Spleen (tissue), 11 donors: ENCODE results near the gene LDLRAD4. TPM values are rescaled to one million over a fixed set of nuclear protein-coding genes. Genes with fewer than 3 reads are reported as not detected.

Experiments used
- DNase-seq: peaks from one replicate; pipeline ENCODE4 v3.0.0-alpha.2; 2020
- H3K27ac ChIP-seq, 8 donors: fragments of 200-600 bp; sonication (generic) in 7 of 8; 1 replicate in 4 of 8; 2 replicates in 4 of 8; pipeline versions ENCODE4 v1.5.0 to v1.8.0; 2016 to 2021; ENCODE audit warnings: inconsistent platforms in 4 of 8, mild to moderate bottlenecking in 4 of 8, moderate library complexity in 1 of 8
- H3K27me3 ChIP-seq, 7 donors: fragments of 200-600 bp; sonication (generic) in 6 of 7; replicated peaks in 1 of 7; 1 replicate in 4 of 7; 2 replicates in 3 of 7; pipeline versions ENCODE4 v1.5.0 to v1.8.0; 2016 to 2021; ENCODE audit warnings: inconsistent platforms in 3 of 7, mild to moderate bottlenecking in 1 of 7
- H3K36me3 ChIP-seq, 6 donors: fragments of 200-600 bp; sonication (generic) in 5 of 6; 1 replicate in 4 of 6; 2 replicates in 2 of 6; pipeline versions ENCODE4 v1.5.0 to v1.8.0; 2016 to 2021; ENCODE audit warnings: inconsistent platforms in 2 of 6
- H3K4me1 ChIP-seq, 6 donors: fragments of 200-600 bp; sonication (generic) in 5 of 6; 1 replicate in 3 of 6; 2 replicates in 3 of 6; pipeline versions ENCODE4 v1.5.0 to v1.8.0; 2016 to 2021; ENCODE audit warnings: inconsistent platforms in 3 of 6
- H3K4me3 ChIP-seq, 8 donors: fragments of 200-600 bp; sonication (generic) in 7 of 8; 1 replicate in 4 of 8; 2 replicates in 4 of 8; pipeline versions ENCODE4 v1.5.0 to v1.8.0; 2016 to 2021; ENCODE audit warnings: inconsistent platforms in 4 of 8, mild to moderate bottlenecking in 4 of 8, moderate library complexity in 2 of 8
- H3K9me3 ChIP-seq, 8 donors: fragments of 200-600 bp; sonication (generic) in 7 of 8; 1 replicate in 4 of 8; 2 replicates in 4 of 8; pipeline versions ENCODE4 v1.5.0 to v1.8.0; 2016 to 2021; ENCODE audit warnings: inconsistent platforms in 4 of 8
- CTCF ChIP-seq, 11 experiments: fragments of 200-600 bp in 7 of 11; fragments of 450-650 bp in 4 of 11; sonication (generic) in 4 of 11; IDR thresholded peaks in 8 of 11; conservative IDR thresholded peaks in 3 of 11; 1 replicate in 7 of 11; 2 replicates in 4 of 11; pipeline versions ENCODE4 v1.4.0 to v1.8.0; 2016 to 2021; ENCODE audit warnings: antibody characterized with exemption in 11 of 11, inconsistent platforms in 4 of 11, mild to moderate bottlenecking in 1 of 11
- POLR2A ChIP-seq, 3 donors: fragments of 450-650 bp; IDR thresholded peaks; one replicate each; pipeline ENCODE4 v1.5.1; 2017; ENCODE audit warnings: antibody characterized with exemption in 3 of 3, mild to moderate bottlenecking in 1 of 3
- POLR2AphosphoS5 ChIP-seq, 3 donors: sonication (generic); formaldehyde crosslinking; IDR thresholded peaks; one replicate each; pipeline ENCODE4 v1.5.1; 2017; ENCODE audit warnings: antibody characterized with exemption in 3 of 3
- WGBS, 5 donors: extraction: QIAGEN DNeasy Blood & Tissue Kit in 3 of 5; methylation state at CpG; one replicate each; pipeline versions ENCODE4 v1.1.5 to v1.1.7; 2013 to 2018; 5-methylcytosine and 5-hydroxymethylcytosine counted together
- intact Hi-C: fragments of 100-400 bp; cut with DNase I; formaldehyde crosslinking; loops from one replicate; pipeline ENCODE4 v1.15.0; 2023; ENCODE audit warnings: low total_unique reads
- polyA plus RNA-seq, 3 donors: library from polyadenylated mRNA; stranded (reverse); fragments of 200-250 nt; gene quantifications; one replicate each; pipeline ENCODE4 v1.2.1, GENCODE V29; 2013
- total RNA-seq, 7 donors: library from RNA; depleted of rRNA in 3 of 7; stranded (reverse); fragments of >200 nt in 3 of 7; fragmentation: NEBNext Ultra II Directional in 4 of 7; extraction: Animal tissue kit (Norgen Biotek cat#: 25700) in 4 of 7; gene quantifications; one replicate each; pipeline versions ENCODE4 v1.1.0 to v1.2.1, GENCODE V29; 2016 to 2021
- donor health status: healthy with polysubstance abuse.
- donor health status: DM: no; HTN: no; CAD: no; lungs with moderate emphysema.
- donor health status: DM: no; HTN: no; CAD: no.
- donor health status: Bipolar disorder and iron deficiency.
- donor health status: healthy.
- donor health status: DM: no; HTN: no; CAD: no.
- donor health status: DM: yes; HTN: yes; CAD: no.

The LDLRAD4 gene
- total and polyA plus RNA-seq, 10 donors, result 4.5 to 80.8 (median 46.4) TPM

DNA sequence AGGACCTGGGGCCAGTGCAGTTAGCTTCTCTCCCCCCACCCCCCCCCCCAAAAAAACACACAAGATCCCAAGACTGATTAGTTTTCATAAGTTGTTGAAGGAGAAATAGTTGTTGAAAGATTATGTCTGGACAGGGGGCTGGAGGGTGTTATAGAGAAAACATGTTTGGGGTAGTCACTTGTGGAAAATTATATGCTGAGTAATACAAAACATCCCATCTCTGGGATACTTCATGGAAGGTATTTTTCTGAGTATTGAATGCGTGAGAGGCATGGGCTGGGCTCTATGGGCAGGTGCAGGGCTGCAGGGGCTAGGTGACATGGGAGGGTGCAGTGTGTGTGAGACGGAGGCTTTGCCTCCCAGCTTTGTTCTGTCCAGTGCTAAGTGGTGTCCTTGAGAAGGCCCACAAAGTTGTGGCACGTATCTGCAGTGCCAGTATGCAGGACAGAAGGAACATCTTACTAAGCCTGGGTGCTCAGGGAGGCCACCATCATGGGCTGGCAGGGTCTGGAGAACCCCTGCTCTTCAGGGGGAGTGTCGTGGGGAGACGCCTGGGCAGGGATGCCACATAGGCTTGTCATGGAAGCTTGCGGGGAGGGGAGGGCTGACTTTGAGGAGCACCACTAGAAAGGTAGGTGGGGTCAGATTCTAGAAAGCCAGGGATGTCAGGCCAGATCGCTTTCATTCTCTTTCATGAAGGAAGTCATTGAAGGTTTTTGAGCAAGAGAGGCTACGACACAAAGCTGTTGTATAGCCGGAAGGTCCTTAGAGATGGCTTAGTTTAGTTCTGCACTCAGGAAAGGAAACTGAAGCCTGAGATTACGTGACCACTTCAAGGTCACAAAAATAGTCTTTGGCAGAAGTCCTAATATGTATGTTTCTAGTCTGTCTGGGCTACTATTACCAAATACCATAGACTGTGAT lies 232.0 kb downstream of the LDLRAD4 start:
- WGBS, 5 donors, result 50 to 61% (median 53%) methylated on average over 10 of the region's 10 CpGs
- DNase-seq, result no peak
- H3K36me3 ChIP-seq, result no peaks in the 10 kb centered on the region
- TF ChIP-seq CTCF (IDR thresholded peaks at IDR 0.05 in 8 of 11, conservative IDR thresholded peaks at IDR 0.05 in 3 of 11), result no peak
- no peak for TF ChIP-seq POLR2A (IDR thresholded peaks at IDR 0.05)
- no peak for TF ChIP-seq POLR2AphosphoS5 (IDR thresholded peaks at IDR 0.05)
- intact Hi-C loops, result no loop called here
- no peak overlapping the region for H3K4me3 ChIP-seq
- peaks cover 4 to 38% (median 24%) of the 10 kb centered on the region in 6 donors for H3K4me1 ChIP-seq
- no peaks in the 10 kb centered on the region for H3K27me3 ChIP-seq
- peak overlapping the region in 1 of 8 donors; percentile 28 for H3K27ac ChIP-seq
- no peaks in the 10 kb centered on the region for H3K9me3 ChIP-seq

DNA sequence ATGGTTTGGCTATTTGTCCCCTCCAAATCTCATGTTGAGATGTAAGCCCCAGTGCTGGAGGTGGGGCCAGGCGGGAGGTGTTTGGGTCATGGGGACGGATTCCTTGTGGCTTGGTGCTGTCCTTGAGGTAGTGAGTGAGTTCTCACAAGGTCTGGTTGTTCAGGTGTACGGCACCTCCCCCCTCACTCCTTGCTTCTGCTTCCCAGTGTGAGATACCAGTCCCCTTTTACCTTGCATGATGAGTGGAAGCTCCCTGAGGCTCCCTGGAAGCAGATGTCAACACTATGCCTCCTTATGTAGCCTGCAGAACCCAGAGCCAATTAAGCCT lies 232.6 kb downstream of the LDLRAD4 start:
- H3K27ac ChIP-seq, result peak overlapping the region in 1 of 8 donors; percentile 28
- DNase-seq, result no peak
- intact Hi-C loops, result no loop called here

GRCh38 chr18:13451661-13452387 lies 233.3 kb downstream of the LDLRAD4 start:
- H3K4me3 ChIP-seq, result no peak overlapping the region
- H3K9me3 ChIP-seq, result no peaks in the 10 kb centered on the region
- peak overlapping the region in 2 of 8 donors; percentile 0 to 28 for H3K27ac ChIP-seq
- peaks cover 4 to 51% (median 35%) of the 10 kb centered on the region in 6 donors for H3K4me1 ChIP-seq
- intact Hi-C loops, result no loop called here
- H3K27me3 ChIP-seq, result peaks cover 0 to under 1% (median 0%) of the 10 kb centered on the region in 7 donors
- no peaks in the 10 kb centered on the region for H3K36me3 ChIP-seq
- DNase-seq, result no peak
- TF ChIP-seq POLR2A (IDR thresholded peaks at IDR 0.05) (no peak), POLR2AphosphoS5 (IDR thresholded peaks at IDR 0.05) (peak in 1 of 3 donors; percentile 8), CTCF (IDR thresholded peaks at IDR 0.05 in 8 of 11, conservative IDR thresholded peaks at IDR 0.05 in 3 of 11) (no peak)
- 67 to 77% (median 69%) methylated on average over 14 of the region's 14 CpGs for WGBS, 5 donors

More for the DNA sequence above, 232.6 kb downstream of the LDLRAD4 start:
- H3K9me3 ChIP-seq, result no peaks in the 10 kb centered on the region
- 80 to 87% (median 81%) methylated on average over 3 of the region's 3 CpGs for WGBS, 5 donors
- no peak overlapping the region for H3K4me3 ChIP-seq
- no peaks in the 10 kb centered on the region for H3K36me3 ChIP-seq
- H3K4me1 ChIP-seq, result peaks cover 4 to 45% (median 30%) of the 10 kb centered on the region in 6 donors
- no peak for TF ChIP-seq POLR2A (IDR thresholded peaks at IDR 0.05)
- TF ChIP-seq POLR2AphosphoS5 (IDR thresholded peaks at IDR 0.05), result no peak
- TF ChIP-seq CTCF (IDR thresholded peaks at IDR 0.05 in 8 of 11, conservative IDR thresholded peaks at IDR 0.05 in 3 of 11), result no peak
- no peaks in the 10 kb centered on the region for H3K27me3 ChIP-seq

DNA sequence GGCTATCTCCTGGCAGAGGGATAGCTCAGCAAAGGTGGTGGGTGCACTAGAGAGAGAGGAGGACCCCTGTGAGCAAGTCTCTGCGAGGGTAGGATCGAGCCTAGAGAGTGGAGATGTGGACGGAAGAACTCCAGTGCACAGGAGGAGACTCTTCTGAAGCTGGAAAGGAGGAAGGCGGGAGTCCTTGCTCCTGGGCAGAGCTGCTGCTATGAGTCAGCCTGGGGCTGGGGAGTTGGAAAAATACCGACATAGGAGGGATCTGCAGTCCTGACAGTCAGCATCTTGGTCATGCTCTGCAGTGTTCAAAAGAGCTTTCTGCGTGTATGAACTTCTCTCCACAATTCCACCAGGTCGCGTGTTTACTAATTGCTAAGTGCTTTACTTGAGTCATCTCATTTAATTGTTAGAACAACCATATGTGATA lies 233.8 kb downstream of the LDLRAD4 start:
- TF ChIP-seq POLR2A (IDR thresholded peaks at IDR 0.05) (no peak), POLR2AphosphoS5 (IDR thresholded peaks at IDR 0.05) (no peak), CTCF (IDR thresholded peaks at IDR 0.05 in 8 of 11, conservative IDR thresholded peaks at IDR 0.05 in 3 of 11) (no peak)
- Histone ChIP-seq H3K4me3 (no peak overlapping the region), H3K27me3 (peaks cover 0 to 4% (median 0%) of the 10 kb centered on the region in 7 donors), H3K9me3 (no peaks in the 10 kb centered on the region), H3K36me3 (no peaks in the 10 kb centered on the region), H3K4me1 (peaks cover 4 to 57% (median 36%) of the 10 kb centered on the region in 6 donors), H3K27ac (peak overlapping the region in 1 of 8 donors; percentile 28)
- no peak for DNase-seq
- intact Hi-C loops, result no loop called here
- WGBS, 5 donors, result 80 to 89% (median 83%) methylated on average over 8 of the region's 8 CpGs
